Type B pancreatic cell (in vitro differentiated cells): ENCODE results near the gene TTLL7. TPM values are rescaled to one million over a fixed set of nuclear protein-coding genes. Genes with fewer than 3 reads are reported as not detected.
A peak's percentile ranks its signal among the peaks of the same experiment; 100 is the strongest.

Experiments used
- DNase-seq: peaks from one replicate; pipeline ENCODE4 v3.0.0; 2021; ENCODE audit warnings: mixed read lengths; ENCODE audit not compliant: unreplicated experiment; ENCODE audit errors: extremely low spot score
- H3K27ac Mint-ChIP-seq: 2 replicates; pipeline ENCODE4 v1.8.0; 2021; ENCODE audit warnings: mild to moderate bottlenecking, mixed read lengths
- H3K27me3 Mint-ChIP-seq: 2 replicates; pipeline ENCODE4 v1.8.0; 2021; ENCODE audit warnings: mixed read lengths
- H3K36me3 Mint-ChIP-seq: 2 replicates; pipeline ENCODE4 v1.8.0; 2021; ENCODE audit warnings: mixed read lengths
- H3K4me1 Mint-ChIP-seq: one replicate; pipeline ENCODE4 v1.8.0; 2021; ENCODE audit warnings: mixed read lengths; ENCODE audit not compliant: unreplicated experiment
- H3K4me3 Mint-ChIP-seq: 2 replicates; pipeline ENCODE4 v1.8.0; 2021; ENCODE audit warnings: mild to moderate bottlenecking, mixed read lengths
- H3K9me3 Mint-ChIP-seq: 2 replicates; pipeline ENCODE4 v1.8.0; 2021; ENCODE audit warnings: mixed read lengths
- CTCF ChIP-seq: fragments of 200-600 bp; sonication (generic); conservative IDR thresholded peaks from 2 replicates; pipeline ENCODE4 v1.5.0; 2021; ENCODE audit warnings: antibody characterized with exemption, mild to moderate bottlenecking
- total RNA-seq: library from RNA; stranded (reverse); gene quantifications from 2 replicates; pipeline ENCODE4 v1.2.1, GENCODE V29; 2021; ENCODE audit warnings: low replicate concordance

TTLL7 gene
- total RNA-seq, 1 donor from 2014 or later: 21.1 TPM

DNA sequence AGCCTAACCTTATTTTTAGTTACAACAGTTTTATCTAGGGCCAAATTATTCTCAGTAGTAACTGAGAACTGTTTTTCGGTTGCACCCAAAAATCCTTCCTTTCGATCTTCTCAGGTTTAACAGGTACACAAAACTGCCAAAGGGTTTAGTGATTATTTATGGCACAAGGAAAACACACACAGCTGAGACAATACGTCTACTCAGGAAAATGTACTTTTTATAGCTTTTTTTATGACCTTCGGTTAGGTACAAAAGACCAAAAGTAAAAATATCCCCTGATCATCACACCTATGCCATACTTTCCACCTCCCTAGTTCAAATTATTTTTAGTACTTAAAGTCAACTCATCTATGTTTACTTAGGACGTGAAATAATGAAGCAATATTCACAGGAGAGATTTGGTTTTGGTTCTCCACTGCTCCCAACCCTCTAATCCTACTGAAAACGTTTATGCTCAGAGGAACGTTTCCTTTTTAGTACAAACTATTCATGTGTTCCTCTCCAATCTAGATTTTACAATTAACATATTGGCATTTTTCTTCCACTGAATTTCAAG, 48.7 kb downstream of the TTLL7 start:
- Mint-ChIP-seq H3K9me3 (no peaks in the 10 kb centered on the region), H3K4me1 (no peaks in the 10 kb centered on the region), H3K36me3 (peaks cover 6% of the 10 kb centered on the region), H3K27ac (no peak overlapping the region), H3K27me3 (no peaks in the 10 kb centered on the region), H3K4me3 (no peak overlapping the region)
- DNase-seq: no peak
- no peak for TF ChIP-seq CTCF

DNA sequence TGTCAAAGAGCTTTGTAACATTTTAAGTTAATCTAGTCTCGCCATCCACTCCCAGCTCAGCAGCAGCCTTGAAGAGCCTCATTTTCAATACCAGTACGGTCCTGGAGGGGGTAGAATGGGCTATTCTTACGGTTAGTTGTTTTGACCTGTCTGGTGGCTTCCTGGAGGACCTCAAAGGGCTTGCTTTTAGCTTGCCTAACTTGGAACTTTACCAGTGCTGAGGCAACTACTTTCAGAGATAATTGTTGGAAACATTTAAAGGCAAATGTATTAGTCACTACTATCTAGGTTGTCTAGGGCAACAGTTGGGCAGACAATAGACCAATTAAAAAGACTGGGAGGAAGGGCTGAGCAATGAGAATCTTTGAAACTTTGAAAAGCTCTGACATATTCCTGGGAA, 56.0 kb downstream of the TTLL7 start:
- Mint-ChIP-seq H3K4me1 (no peaks in the 10 kb centered on the region), H3K4me3 (no peak overlapping the region), H3K36me3 (peaks cover 18% of the 10 kb centered on the region), H3K9me3 (peaks cover 8% of the 10 kb centered on the region), H3K27ac (no peak overlapping the region), H3K27me3 (no peaks in the 10 kb centered on the region)
- peak; percentile 19 for TF ChIP-seq CTCF
- DNase-seq: no peak

GRCh38 chr1:83934550-83934949, 64.4 kb downstream of the TTLL7 start:
- H3K27me3 Mint-ChIP-seq: no peaks in the 10 kb centered on the region
- no peak overlapping the region for H3K4me3 Mint-ChIP-seq
- no peak for DNase-seq
- TF ChIP-seq CTCF: no peak
- H3K4me1 Mint-ChIP-seq: no peaks in the 10 kb centered on the region
- no peaks in the 10 kb centered on the region for H3K9me3 Mint-ChIP-seq
- H3K36me3 Mint-ChIP-seq: peaks cover 4% of the 10 kb centered on the region
- no peak overlapping the region for H3K27ac Mint-ChIP-seq

- Mint-ChIP-seq H3K9me3 (no peaks in the 10 kb centered on the region), H3K4me1 (no peaks in the 10 kb centered on the region)
These were observed 66.2 kb downstream of the TTLL7 start for GRCh38 chr1:83932693-83933092.

DNA sequence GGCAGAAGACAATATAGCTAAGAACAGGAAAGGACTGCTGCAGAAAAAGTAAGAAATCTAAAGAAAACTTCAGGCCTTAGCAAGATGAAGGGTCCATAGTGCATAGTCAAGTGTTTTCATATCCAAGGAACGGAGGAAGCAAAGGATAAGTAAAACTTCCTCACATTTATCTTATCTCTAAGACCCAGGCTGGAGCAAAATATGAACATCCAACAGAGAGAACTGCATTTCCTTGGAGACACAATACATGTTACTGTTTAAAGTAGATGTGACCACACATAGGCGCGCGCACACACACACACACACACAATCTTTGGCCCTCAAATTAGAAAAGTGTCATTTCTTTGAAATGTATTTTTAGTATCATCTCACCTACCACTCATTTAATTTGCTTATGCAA, 66.7 kb downstream of the TTLL7 start:
- H3K4me3 Mint-ChIP-seq: no peak overlapping the region
- DNase-seq: no peak
- no peak overlapping the region for H3K27ac Mint-ChIP-seq
- TF ChIP-seq CTCF: no peak
- peaks cover 2% of the 10 kb centered on the region for H3K4me1 Mint-ChIP-seq
- no peaks in the 10 kb centered on the region for H3K27me3 Mint-ChIP-seq
- no peaks in the 10 kb centered on the region for H3K9me3 Mint-ChIP-seq
- H3K36me3 Mint-ChIP-seq: peaks cover 4% of the 10 kb centered on the region

More at GRCh38 chr1:83932693-83933092, 66.2 kb downstream of the TTLL7 start:
- no peak overlapping the region for H3K4me3 Mint-ChIP-seq
- TF ChIP-seq CTCF: no peak
- DNase-seq: no peak
- H3K27me3 Mint-ChIP-seq: no peaks in the 10 kb centered on the region
- peaks cover 4% of the 10 kb centered on the region for H3K36me3 Mint-ChIP-seq
- no peak overlapping the region for H3K27ac Mint-ChIP-seq
